Endothelial cell of umbilical vein (primary cell): Measurements from ENCODE around the gene KRT3. TPM values are rescaled to one million over a fixed set of nuclear protein-coding genes. Genes with fewer than 3 reads are reported as not detected.

Source experiments
- BruUV-seq: library from RNA; stranded (reverse); fragments of 400-500 nt; replicated peaks from 2 replicates; lab custom pipeline; 2021; lab: Mats Ljungman, UMichigan
- CTCF ChIA-PET: fragments of 300-600, 350-600 bp; sonication (Branson Sonifier 250); formaldehyde crosslinking; loops from one replicate; lab custom pipeline; 2021; ENCODE audit warnings: antibody characterized with exemption, inconsistent platforms; lab: Charles Lee
- POLR2A ChIA-PET: fragments of 300-600, 350-600 bp; sonication (Branson Sonifier 250); formaldehyde crosslinking; loops from one replicate; lab custom pipeline; 2021; ENCODE audit warnings: antibody characterized with exemption, inconsistent platforms; lab: Charles Lee
- DNase-seq: peaks from one replicate; pipeline ENCODE4 v3.0.0-alpha.2; 2011; ENCODE audit warnings: low read depth, low spot score
- FAIRE-seq: peaks from 2 replicates; lab custom pipeline; 2011; peaks lifted over from hg19 to GRCh38; lab: Jason Lieb, UNC
- H2AFZ ChIP-seq: 2 replicates; pipeline ENCODE4 v1.6.0; 2012; ENCODE audit warnings: low read depth, low read length, control low read depth, inconsistent platforms
- H3K27ac ChIP-seq: 2 replicates; pipeline ENCODE4 v1.5.1; 2011; ENCODE audit warnings: low read depth, mild to moderate bottlenecking, control low read depth, low read length, moderate library complexity; ENCODE audit not compliant: insufficient read depth
- H3K27me3 ChIP-seq, 2 experiments: 2 replicates each; pipeline versions ENCODE4 v1.6.0 to v1.6.1; 2011; ENCODE audit warnings: low read length in 2 of 2, mixed read lengths in 1 of 2; ENCODE audit not compliant: control insufficient read depth in 2 of 2, insufficient read depth in 2 of 2
- H3K36me3 ChIP-seq, 2 experiments: 2 replicates in 1 of 2; 3 replicates in 1 of 2; pipeline ENCODE4 v1.5.1; 2011; ENCODE audit warnings: low read length in 2 of 2, mild to moderate bottlenecking in 1 of 2, moderate library complexity in 1 of 2; ENCODE audit not compliant: control insufficient read depth in 2 of 2, insufficient read depth in 2 of 2; ENCODE audit errors: extremely low read depth in 1 of 2
- H3K4me1 ChIP-seq: 3 replicates; pipeline ENCODE4 v1.5.1; 2011; ENCODE audit warnings: mild to moderate bottlenecking, low read length; ENCODE audit not compliant: control insufficient read depth, insufficient read depth; ENCODE audit errors: extremely low read depth
- H3K4me2 ChIP-seq: 2 replicates; pipeline ENCODE4 v1.6.1; 2011; ENCODE audit warnings: low read length, control low read depth, mixed read lengths; ENCODE audit not compliant: insufficient read depth
- H3K4me3 ChIP-seq, 3 experiments: fragments of 200-600 bp in 1 of 3; sonication (generic), shearing (Covaris generic) in 1 of 3; replicated peaks in 1 of 3; 2 replicates each; pipeline ENCODE4 v1.5.1; 2011 to 2016; ENCODE audit warnings: control low read depth in 3 of 3, low read length in 3 of 3, mild to moderate bottlenecking in 2 of 3, inconsistent platforms in 1 of 3, low read depth in 1 of 3, moderate library complexity in 1 of 3; ENCODE audit not compliant: insufficient read depth in 1 of 3
- H3K79me2 ChIP-seq: 2 replicates; pipeline ENCODE4 v1.6.0; 2012; ENCODE audit warnings: low read length, inconsistent platforms; ENCODE audit not compliant: control insufficient read depth, insufficient read depth
- H3K9ac ChIP-seq: replicated peaks from 2 replicates; pipeline ENCODE3; 2011; ENCODE audit warnings: low read length, control low read depth; ENCODE audit not compliant: insufficient read depth; ENCODE audit errors: extremely low read depth
- H3K9me1 ChIP-seq: replicated peaks from 3 replicates; pipeline ENCODE4 v1.6.0; 2011; ENCODE audit warnings: mild to moderate bottlenecking, low read length; ENCODE audit not compliant: control insufficient read depth, insufficient read depth; ENCODE audit errors: extremely low read depth
- H3K9me3 ChIP-seq: replicated peaks from 2 replicates; pipeline ENCODE4 v1.5.1; 2012; ENCODE audit warnings: low read length, inconsistent platforms; ENCODE audit not compliant: control insufficient read depth, insufficient read depth
- H4K20me1 ChIP-seq: replicated peaks from 2 replicates; pipeline ENCODE3; 2011; ENCODE audit warnings: mild to moderate bottlenecking, low read length; ENCODE audit not compliant: control insufficient read depth, insufficient read depth; ENCODE audit errors: extremely low read depth
- CTCF ChIP-seq, 2 donors: IDR thresholded peaks; 1 replicate in 1 of 2; 2 replicates in 1 of 2; pipeline ENCODE4 v1.5.1; 2011; ENCODE audit warnings: low read length in 2 of 2, mild to moderate bottlenecking in 2 of 2, moderate library complexity in 2 of 2, control low read depth in 1 of 2, inconsistent platforms in 1 of 2, low read depth in 1 of 2; ENCODE audit not compliant: insufficient read depth in 1 of 2; ENCODE audit errors: extremely low read depth in 1 of 2
- EZH2 ChIP-seq: IDR thresholded peaks from 2 replicates; pipeline ENCODE4 v1.6.1; 2012; ENCODE audit warnings: borderline replicate concordance, low read depth, mild to moderate bottlenecking, moderate library complexity, low read length, inconsistent platforms; ENCODE audit not compliant: severe bottlenecking
- FOS ChIP-seq: IDR thresholded peaks from 2 replicates; pipeline ENCODE4 v1.6.1; 2011; ENCODE audit warnings: mild to moderate bottlenecking, low read length, moderate library complexity, borderline replicate concordance; ENCODE audit not compliant: insufficient read depth
- GATA2 ChIP-seq: IDR thresholded peaks from 2 replicates; pipeline ENCODE4 v1.7.0; 2011; ENCODE audit warnings: low read depth, mild to moderate bottlenecking, moderate library complexity, mixed read lengths, low read length; ENCODE audit not compliant: insufficient read length, insufficient read depth
- JUN ChIP-seq: IDR thresholded peaks from 2 replicates; pipeline ENCODE4 v1.6.1; 2011; ENCODE audit warnings: borderline replicate concordance, low read depth; ENCODE audit not compliant: insufficient read length, insufficient read depth
- MYC ChIP-seq: IDR thresholded peaks from one replicate; pipeline ENCODE4 v1.6.1; 2011; ENCODE audit warnings: mild to moderate bottlenecking, low read depth, low read length
- POLR2A ChIP-seq: IDR thresholded peaks from 2 replicates; pipeline ENCODE4 v1.6.1; 2012; ENCODE audit warnings: low read depth, mild to moderate bottlenecking, control low read depth, low read length
- POLR2AphosphoS5 ChIP-seq: IDR thresholded peaks from 2 replicates; pipeline ENCODE4 v1.6.1; 2012; ENCODE audit warnings: low read depth, mild to moderate bottlenecking, control low read depth, low read length, moderate library complexity; ENCODE audit not compliant: insufficient read depth
- dilution Hi-C: fragments of 300-500 bp; cut with MboI; formaldehyde crosslinking; loops from one replicate; pipeline ENCODE4 v1.15.0; 2019; ENCODE audit warnings: low sequenced_read_pairs; ENCODE audit not compliant: extremely low pct_ligation_motif_present
- intact Hi-C: fragments of 100-400 bp; cut with micrococcal nuclease; formaldehyde crosslinking; loops from one replicate; pipeline ENCODE4 v1.10.0; 2022
- polyA plus RNA-seq, 4 experiments: library from polyadenylated mRNA; depleted of rRNA in 3 of 4; stranded (reverse) in 3 of 4; unstranded in 1 of 4; fragments of >200 nt; gene quantifications; 2 replicates each; pipeline versions ENCODE4 v1.2.1 to v1.2.3, GENCODE V29; 2011 to 2012; ENCODE audit warnings: missing spikeins in 1 of 4
- total RNA-seq: library from RNA; stranded (reverse); gene quantifications from 2 replicates; pipeline ENCODE4 v1.2.3, GENCODE V29; 2021
- TF ChIP-seq, protein P1 (sequence below): IDR thresholded peaks from 2 replicates; pipeline ENCODE4 v1.6.1; 2011; ENCODE audit not compliant: insufficient read depth, insufficient read length

The KRT3 gene
- total and polyA plus RNA-seq, 2 donors (not counting 3 experiments of a cell fraction or from before 2014, with no cell fraction given), result not detected

GRCh38 chr12:52765702-52766101 lies 30.2 kb downstream of the KRT3 start:
- Histone ChIP-seq H3K4me1 (no peaks in the 10 kb centered on the region), H3K27ac (no peak overlapping the region), H3K9me1 (no peaks in the 10 kb centered on the region), H3K4me2 (no peak overlapping the region), H2AFZ (no peak overlapping the region), H3K79me2 (no peaks in the 10 kb centered on the region), H3K4me3 (no peak overlapping the region), H4K20me1 (no peaks in the 10 kb centered on the region), H3K9ac (no peak overlapping the region), H3K36me3 (no peaks in the 10 kb centered on the region), H3K9me3 (no peaks in the 10 kb centered on the region), H3K27me3 (peaks cover 0 to 6% of the 10 kb centered on the region in 2 experiments)
- intact Hi-C loops (no loop called here), dilution Hi-C loops (no loop called here)
- no peak for DNase-seq
- BruUV-seq, result no TSS peak
- ChIA-PET CTCF (no interaction called here), POLR2A (no interaction called here)
- TF ChIP-seq MYC, result no peak
- no peak for TF ChIP-seq CTCF (IDR thresholded peaks at IDR 0.05; ENCODE audit: extremely low read depth in 1 of 2, insufficient read depth in 1 of 2, low read depth in 1 of 2, low read length in 2 of 2)
- no peak for TF ChIP-seq EZH2
- TF ChIP-seq GATA2, result no peak
- TF ChIP-seq, protein P1, sequence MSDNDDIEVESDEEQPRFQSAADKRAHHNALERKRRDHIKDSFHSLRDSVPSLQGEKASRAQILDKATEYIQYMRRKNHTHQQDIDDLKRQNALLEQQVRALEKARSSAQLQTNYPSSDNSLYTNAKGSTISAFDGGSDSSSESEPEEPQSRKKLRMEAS, result no peak
- no peak for TF ChIP-seq POLR2AphosphoS5
- TF ChIP-seq JUN, result no peak
- no peak for TF ChIP-seq POLR2A
- no peak for TF ChIP-seq FOS
- no peak for FAIRE-seq
